ENCODE data around the gene CLMN. TPM values are rescaled to one million over a fixed set of nuclear protein-coding genes. Genes with fewer than 3 reads are reported as not detected.

CLMN gene
- total and polyA plus RNA-seq, 2 of the 8 experiments (the other 6 are each of a cell fraction or from before 2014, with no cell fraction given): 1.6 to 8.2 TPM

- peak in 1 of 3 experiments; percentile 19; a peak in 1 of 4 replicates for TF ChIP-seq CTCF (IDR thresholded peaks at IDR 0.05; ENCODE audit: control extremely low read depth in 1 of 3, insufficient read depth in 1 of 3, low read depth in 1 of 3, low read length in 3 of 3)
- peak; percentile 46 for TF ChIP-seq TAF7 (optimal IDR thresholded peaks at IDR 0.05; ENCODE audit: borderline replicate concordance, low read depth, low read length)
Observed at GRCh38 chr14:95359994-95360826, 40.5 kb upstream of the CLMN start (continued).

Measured in H1 (cell line).